ENCODE measurements around the gene PTS. TPM values are rescaled to one million over a fixed set of nuclear protein-coding genes. Genes with fewer than 3 reads are reported as not detected.

Gene PTS
- total RNA-seq, 4 donors from 2014 or later = 23.4 to 81.5 (median 38.5) TPM

- Histone ChIP-seq H3K36me3 (peaks cover 0 to 22% of the 10 kb centered on the region in 2 donors), H3K4me1 (peaks cover 10 to 11% of the 10 kb centered on the region in 2 donors), H3K27ac (peak overlapping the region; percentile 95 to 99 (median 98)), H3K4me3 (peak overlapping the region; percentile 81 to 92 (median 88)), H3K27me3 (no peaks in the 10 kb centered on the region), H3K9me3 (no peaks in the 10 kb centered on the region)
- no peak for TF ChIP-seq CTCF (IDR thresholded peaks at IDR 0.05 in 4 of 5, conservative IDR thresholded peaks at IDR 0.05 in 1 of 5)
- intact Hi-C loops (cut with DNase I; ENCODE audit: low total_unique reads) (loop anchor here (10.0 kb wide), 2 partner anchors 328 to 1088 kb away; partner anchors contain the start of gene TTC12), in situ Hi-C loops (cut with MboI; ENCODE audit: low sequenced_read_pairs in 4 of 4) (no loop called here)
- ATAC-seq (peak; percentile 65 to 67), DNase-seq (no peak)
These were observed 688 bp downstream of the PTS start for GRCh38 chr11:112226831-112227401.

- Histone ChIP-seq H3K4me1 (peaks cover 10 to 11% of the 10 kb centered on the region in 2 donors), H3K9me3 (no peaks in the 10 kb centered on the region), H3K36me3 (peaks cover 0 to 22% of the 10 kb centered on the region in 2 donors), H3K27ac (peak overlapping the region; percentile 95 to 99 (median 98)), H3K4me3 (peak overlapping the region in 3 of 4 donors; percentile 81 to 92 (median 88)), H3K27me3 (no peaks in the 10 kb centered on the region)
- intact Hi-C loops (cut with DNase I; ENCODE audit: low total_unique reads) (loop anchor here (10.0 kb wide), 2 partner anchors 327 to 1087 kb away; partner anchors contain the start of gene TTC12), in situ Hi-C loops (cut with MboI; ENCODE audit: low sequenced_read_pairs in 4 of 4) (no loop called here)
- peak in 1 of 2 donors; percentile 27 for DNase-seq
- TF ChIP-seq POLR2A (IDR thresholded peaks at IDR 0.05) (no peak), CTCF (IDR thresholded peaks at IDR 0.05 in 4 of 5, conservative IDR thresholded peaks at IDR 0.05 in 1 of 5) (no peak)
- no peak for ATAC-seq
These were observed 1.2 kb downstream of the PTS start for GRCh38 chr11:112227471-112227870.

- no peak for ATAC-seq
- DNase-seq = no peak
- peaks cover 0 to 34% of the 10 kb centered on the region in 2 donors for H3K36me3 ChIP-seq
- no peak overlapping the region for H3K4me3 ChIP-seq
- H3K4me1 ChIP-seq = peaks cover 10 to 11% of the 10 kb centered on the region in 2 donors
- intact Hi-C loops (cut with DNase I; ENCODE audit: low total_unique reads) (loop anchor here (10.0 kb wide), 2 partner anchors 326 to 1086 kb away; partner anchors contain the start of gene TTC12), in situ Hi-C loops (cut with MboI; ENCODE audit: low sequenced_read_pairs in 4 of 4) (no loop called here)
- no peaks in the 10 kb centered on the region for H3K27me3 ChIP-seq
- no peaks in the 10 kb centered on the region for H3K9me3 ChIP-seq
- no peak overlapping the region for H3K27ac ChIP-seq
- TF ChIP-seq CTCF (IDR thresholded peaks at IDR 0.05 in 4 of 5, conservative IDR thresholded peaks at IDR 0.05 in 1 of 5) = no peak
- TF ChIP-seq POLR2A (IDR thresholded peaks at IDR 0.05) = no peak
These were observed 2.5 kb downstream of the PTS start for GRCh38 chr11:112228706-112229105.

- in situ Hi-C loops (cut with MboI; ENCODE audit: low sequenced_read_pairs in 4 of 4) = no loop called here
- TF ChIP-seq POLR2A (IDR thresholded peaks at IDR 0.05) (no peak), CTCF (IDR thresholded peaks at IDR 0.05 in 4 of 5, conservative IDR thresholded peaks at IDR 0.05 in 1 of 5) (no peak)
- H3K27me3 ChIP-seq = no peaks in the 10 kb centered on the region
- DNase-seq (no peak), ATAC-seq (no peak)
- no peak overlapping the region for H3K4me3 ChIP-seq
- no peaks in the 10 kb centered on the region for H3K9me3 ChIP-seq
- no peak overlapping the region for H3K27ac ChIP-seq
- peaks cover 0 to 39% of the 10 kb centered on the region in 2 donors for H3K36me3 ChIP-seq
- intact Hi-C loops (cut with DNase I; ENCODE audit: low total_unique reads) = loop anchor here (10.0 kb wide), 2 partner anchors 326 to 1086 kb away; partner anchors contain the start of gene TTC12
- H3K4me1 ChIP-seq = peaks cover 10 to 11% of the 10 kb centered on the region in 2 donors
These were observed 2.9 kb downstream of the PTS start for GRCh38 chr11:112229159-112229558.
